Measurements from ENCODE around the gene TMPO. TPM values are rescaled to one million over a fixed set of nuclear protein-coding genes. Genes with fewer than 3 reads are reported as not detected.

TMPO gene
- total RNA-seq, 4 donors from 2014 or later, result 27.6 to 47.1 (median 37.7) TPM

- TF ChIP-seq, protein P1, sequence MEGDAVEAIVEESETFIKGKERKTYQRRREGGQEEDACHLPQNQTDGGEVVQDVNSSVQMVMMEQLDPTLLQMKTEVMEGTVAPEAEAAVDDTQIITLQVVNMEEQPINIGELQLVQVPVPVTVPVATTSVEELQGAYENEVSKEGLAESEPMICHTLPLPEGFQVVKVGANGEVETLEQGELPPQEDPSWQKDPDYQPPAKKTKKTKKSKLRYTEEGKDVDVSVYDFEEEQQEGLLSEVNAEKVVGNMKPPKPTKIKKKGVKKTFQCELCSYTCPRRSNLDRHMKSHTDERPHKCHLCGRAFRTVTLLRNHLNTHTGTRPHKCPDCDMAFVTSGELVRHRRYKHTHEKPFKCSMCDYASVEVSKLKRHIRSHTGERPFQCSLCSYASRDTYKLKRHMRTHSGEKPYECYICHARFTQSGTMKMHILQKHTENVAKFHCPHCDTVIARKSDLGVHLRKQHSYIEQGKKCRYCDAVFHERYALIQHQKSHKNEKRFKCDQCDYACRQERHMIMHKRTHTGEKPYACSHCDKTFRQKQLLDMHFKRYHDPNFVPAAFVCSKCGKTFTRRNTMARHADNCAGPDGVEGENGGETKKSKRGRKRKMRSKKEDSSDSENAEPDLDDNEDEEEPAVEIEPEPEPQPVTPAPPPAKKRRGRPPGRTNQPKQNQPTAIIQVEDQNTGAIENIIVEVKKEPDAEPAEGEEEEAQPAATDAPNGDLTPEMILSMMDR (IDR thresholded peaks at IDR 0.05; ENCODE audit: low read depth), result no peak
Observed at GRCh38 chr12:98575013-98575412, 59.6 kb downstream of the TMPO start.

- TF ChIP-seq, protein P1 (IDR thresholded peaks at IDR 0.05; ENCODE audit: low read depth), result no peak
Observed at GRCh38 chr12:98578392-98578791, 63.0 kb downstream of the TMPO start.

DNA sequence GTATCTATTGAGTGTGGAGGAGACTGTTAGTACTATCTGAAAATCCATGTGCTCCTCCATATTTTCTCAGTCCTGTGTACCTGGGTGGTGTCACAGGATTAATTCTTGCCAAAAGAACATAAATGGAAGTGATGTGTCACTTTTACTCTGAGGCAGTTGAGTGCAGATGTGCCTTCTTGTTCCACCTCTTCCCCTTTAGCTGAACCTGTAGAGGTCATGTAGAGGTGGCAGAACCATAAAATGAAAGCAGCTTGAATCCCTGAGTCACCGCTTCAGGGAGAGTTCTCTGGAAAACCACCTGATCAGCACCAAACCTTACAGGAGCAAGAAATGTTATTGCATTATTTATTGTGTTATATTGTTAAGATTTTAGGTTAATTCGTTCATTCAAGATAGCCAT is 63.4 kb downstream of the TMPO start:
- TF ChIP-seq, protein P1 (IDR thresholded peaks at IDR 0.05; ENCODE audit: low read depth), result no peak

GRCh38 chr12:98579347-98579746 is 64.0 kb downstream of the TMPO start:
- TF ChIP-seq, protein P1 (IDR thresholded peaks at IDR 0.05; ENCODE audit: low read depth), result no peak

DNA sequence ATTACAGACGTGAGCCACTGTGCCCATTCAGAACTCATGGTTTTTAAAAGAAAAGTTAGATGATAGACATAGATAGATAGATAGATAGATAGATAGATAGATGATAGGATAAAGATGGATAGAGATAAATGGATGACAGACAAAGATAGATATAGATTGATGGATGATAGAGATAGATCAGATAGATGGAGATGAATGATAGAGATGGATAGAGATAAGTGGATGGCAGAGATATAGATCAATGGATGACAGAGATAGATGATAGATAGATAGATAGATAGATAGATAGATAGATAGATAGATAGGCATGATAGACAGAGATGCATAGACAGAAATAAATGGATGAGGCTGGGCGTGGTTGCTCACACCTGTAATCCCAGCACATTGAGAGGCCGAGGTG is 64.4 kb downstream of the TMPO start:
- TF ChIP-seq, protein P1 (IDR thresholded peaks at IDR 0.05; ENCODE audit: low read depth), result no peak

GRCh38 chr12:98580695-98581094 is 65.3 kb downstream of the TMPO start:
- TF ChIP-seq, protein P1 (IDR thresholded peaks at IDR 0.05; ENCODE audit: low read depth), result no peak

DNA sequence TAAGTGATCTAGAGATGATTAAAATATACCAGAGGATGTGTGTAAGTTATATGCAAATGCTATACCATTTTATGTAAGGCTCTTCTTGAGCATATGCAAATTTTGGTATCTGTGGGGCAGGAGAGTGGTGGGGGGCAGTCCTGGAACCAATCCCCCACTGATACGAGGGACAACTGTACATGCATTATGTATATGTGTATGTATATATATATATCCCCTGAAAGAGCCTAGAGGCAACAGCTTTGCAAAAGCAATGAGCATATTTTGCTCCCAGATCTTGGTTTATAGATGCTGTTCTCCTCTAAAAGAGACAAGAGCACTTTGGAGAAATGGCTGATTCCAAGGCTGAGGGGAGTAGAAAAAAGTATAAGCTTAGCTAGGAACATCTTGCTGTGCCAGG is 65.7 kb downstream of the TMPO start:
- TF ChIP-seq, protein P1 (IDR thresholded peaks at IDR 0.05; ENCODE audit: low read depth), result no peak
